A549 treated with AZD9567 at 1 μM for 4 hours (cell line): ENCODE data around the gene ERI3. TPM values are rescaled to one million over a fixed set of nuclear protein-coding genes. Genes with fewer than 3 reads are reported as not detected.

ENCODE experiments used
- total RNA-seq: library from RNA; stranded (reverse); fragments of 200-300 nt; extraction: Qiagen RNA extraction; gene quantifications from 5 replicates; pipeline ENCODE4 v1.2.3, GENCODE V29; 2022; ENCODE audit not compliant: insufficient read depth

The ERI3 gene
- total RNA-seq: 44.3 to 62.2 TPM (median 59.8 TPM) in 5 replicates

GRCh38 chr1:44354840-44355581, at the start of gene ERI3:
Gene ERI3 (minus strand): TSS chr1:44355257. CDS start chr1:44355026, 231 bp downstream.

GRCh38 chr1:44213222-44214112, 141.6 kb downstream of the ERI3 start, which contains the start of gene DMAP1:
Gene DMAP1 (plus strand): TSS chr1:44213471. CDS start chr1:44213754, 283 bp downstream.

Other genes with a start within 250 kb of the ERI3 start
- 0.27 to 2.1 TPM (median 0.35 TPM) in 5 replicates for gene KLF17, start 236.4 kb downstream of the ERI3 start, total RNA-seq
- 0.03 TPM in 2 of 5 replicates, not detected in the others for gene KLF18, start 213.6 kb downstream of the ERI3 start, total RNA-seq
- 16.9 to 20.8 TPM (median 19.7 TPM) in 5 replicates for gene DMAP1, start 141.8 kb downstream of the ERI3 start, total RNA-seq
- gene RNF220, start 50.0 kb upstream of the ERI3 start, total RNA-seq: 55.5 to 73.9 TPM (median 60.2 TPM) in 5 replicates